ENCODE measurements around the gene RFTN1. TPM values are rescaled to one million over a fixed set of nuclear protein-coding genes. Genes with fewer than 3 reads are reported as not detected.

The RFTN1 gene
- total RNA-seq, 1 experiment from 2014 or later: 21.3 TPM

GRCh38 chr3:16476636-16477035 is 36.9 kb downstream of the RFTN1 start:
- no peak for DNase-seq (ENCODE audit: low spot score)
- in situ Hi-C loops (cut with HindIII; ENCODE audit: low sequenced_read_pairs): no loop called here

- in situ Hi-C loops (cut with HindIII; ENCODE audit: low sequenced_read_pairs): no loop called here
- DNase-seq (ENCODE audit: low spot score): no peak
These were observed 37.7 kb downstream of the RFTN1 start for GRCh38 chr3:16475766-16476165.

- DNase-seq (ENCODE audit: low spot score): no peak
- in situ Hi-C loops (cut with HindIII; ENCODE audit: low sequenced_read_pairs): no loop called here
These were observed 38.6 kb downstream of the RFTN1 start for GRCh38 chr3:16474920-16475319.

GRCh38 chr3:16474216-16474615 is 39.3 kb downstream of the RFTN1 start:
- no peak for DNase-seq (ENCODE audit: low spot score)
- in situ Hi-C loops (cut with HindIII; ENCODE audit: low sequenced_read_pairs): no loop called here

- in situ Hi-C loops (cut with HindIII; ENCODE audit: low sequenced_read_pairs): no loop called here
- DNase-seq (ENCODE audit: low spot score): no peak
These were observed 40.9 kb downstream of the RFTN1 start for GRCh38 chr3:16472593-16472992.

- in situ Hi-C loops (cut with HindIII; ENCODE audit: low sequenced_read_pairs): no loop called here
- DNase-seq (ENCODE audit: low spot score): no peak
These were observed 41.6 kb downstream of the RFTN1 start for GRCh38 chr3:16471897-16472296.

- DNase-seq (ENCODE audit: low spot score): no peak
- in situ Hi-C loops (cut with HindIII; ENCODE audit: low sequenced_read_pairs): no loop called here
These were observed 42.9 kb downstream of the RFTN1 start for GRCh38 chr3:16470590-16470989.

- in situ Hi-C loops (cut with HindIII; ENCODE audit: low sequenced_read_pairs): no loop called here
- no peak for DNase-seq (ENCODE audit: low spot score)
These were observed 45.0 kb downstream of the RFTN1 start for GRCh38 chr3:16468336-16469098.

GRCh38 chr3:16468002-16468335 is 45.5 kb downstream of the RFTN1 start:
- DNase-seq (ENCODE audit: low spot score): no peak
- in situ Hi-C loops (cut with HindIII; ENCODE audit: low sequenced_read_pairs): no loop called here

GRCh38 chr3:16467393-16467792 is 46.1 kb downstream of the RFTN1 start:
- in situ Hi-C loops (cut with HindIII; ENCODE audit: low sequenced_read_pairs): no loop called here
- DNase-seq (ENCODE audit: low spot score): no peak

- no peak for DNase-seq (ENCODE audit: low spot score)
- in situ Hi-C loops (cut with HindIII; ENCODE audit: low sequenced_read_pairs): no loop called here
These were observed 46.7 kb downstream of the RFTN1 start for GRCh38 chr3:16466822-16467221.

- no peak for DNase-seq (ENCODE audit: low spot score)
- in situ Hi-C loops (cut with HindIII; ENCODE audit: low sequenced_read_pairs): no loop called here
These were observed 48.9 kb downstream of the RFTN1 start for GRCh38 chr3:16464511-16465148.

- no peak for DNase-seq (ENCODE audit: low spot score)
- in situ Hi-C loops (cut with HindIII; ENCODE audit: low sequenced_read_pairs): no loop called here
These were observed 49.6 kb downstream of the RFTN1 start for GRCh38 chr3:16463914-16464313.

GRCh38 chr3:16463119-16463518 is 50.4 kb downstream of the RFTN1 start:
- in situ Hi-C loops (cut with HindIII; ENCODE audit: low sequenced_read_pairs): no loop called here
- DNase-seq (ENCODE audit: low spot score): no peak

GRCh38 chr3:16462679-16463078 is 50.8 kb downstream of the RFTN1 start:
- DNase-seq (ENCODE audit: low spot score): no peak
- in situ Hi-C loops (cut with HindIII; ENCODE audit: low sequenced_read_pairs): no loop called here

- in situ Hi-C loops (cut with HindIII; ENCODE audit: low sequenced_read_pairs): no loop called here
- no peak for DNase-seq (ENCODE audit: low spot score)
These were observed 51.8 kb downstream of the RFTN1 start for GRCh38 chr3:16461463-16462245.

GRCh38 chr3:16460886-16461285 is 52.6 kb downstream of the RFTN1 start:
- no peak for DNase-seq (ENCODE audit: low spot score)
- in situ Hi-C loops (cut with HindIII; ENCODE audit: low sequenced_read_pairs): no loop called here

- in situ Hi-C loops (cut with HindIII; ENCODE audit: low sequenced_read_pairs): no loop called here
- DNase-seq (ENCODE audit: low spot score): no peak
These were observed 53.2 kb downstream of the RFTN1 start for GRCh38 chr3:16460273-16460672.

- no peak for DNase-seq (ENCODE audit: low spot score)
These were observed 56.6 kb downstream of the RFTN1 start for GRCh38 chr3:16456784-16457415.

GRCh38 chr3:16455966-16456365 is 57.5 kb downstream of the RFTN1 start:
- in situ Hi-C loops (cut with HindIII; ENCODE audit: low sequenced_read_pairs): no loop called here
- DNase-seq (ENCODE audit: low spot score): no peak

More at GRCh38 chr3:16456784-16457415, 56.6 kb downstream of the RFTN1 start:
- in situ Hi-C loops (cut with HindIII; ENCODE audit: low sequenced_read_pairs): no loop called here
